ENCODE results near the gene FOXS1. TPM values are rescaled to one million over a fixed set of nuclear protein-coding genes. Genes with fewer than 3 reads are reported as not detected.

The FOXS1 gene
- polyA plus RNA-seq, 1 of the 3 experiments (the other 2 are of a cell fraction): 0.99 TPM

GRCh38 chr20:31858760-31859083 is 13.3 kb upstream of the FOXS1 start:
- TF ChIP-seq FOXM1 (IDR thresholded peaks at IDR 0.05; ENCODE audit: low read depth) (no peak), IRF3 (IDR thresholded peaks at IDR 0.05; ENCODE audit: low read depth, low read length) (no peak), NRF1 (IDR thresholded peaks at IDR 0.05; ENCODE audit: low read depth, low read length) (no peak), GABPA (IDR thresholded peaks at IDR 0.05; ENCODE audit: low read depth) (no peak), CTCF (IDR thresholded peaks at IDR 0.05) (no peak), FOXJ3 (CRISPR knock-in tag; IDR thresholded peaks at IDR 0.05) (no peak), POLR2AphosphoS5 (IDR thresholded peaks at IDR 0.05; ENCODE audit: low read depth, low read length) (no peak), YY1 (IDR thresholded peaks at IDR 0.05; ENCODE audit: low read depth) (no peak), MXI1 (IDR thresholded peaks at IDR 0.05; ENCODE audit: low read depth, low read length) (no peak), USF1 (IDR thresholded peaks at IDR 0.05; ENCODE audit: borderline replicate concordance, low read depth) (no peak), MEF2A (IDR thresholded peaks at IDR 0.05; ENCODE audit: borderline replicate concordance, low read depth) (no peak), PBX3 (IDR thresholded peaks at IDR 0.05) (no peak), ZBTB33 (IDR thresholded peaks at IDR 0.05; ENCODE audit: borderline replicate concordance, low read depth) (no peak), FOSL2 (IDR thresholded peaks at IDR 0.05; ENCODE audit: borderline replicate concordance, low read depth) (no peak), CHD2 (IDR thresholded peaks at IDR 0.05; ENCODE audit: low read length, partially characterized antibody) (no peak), TEAD4 (IDR thresholded peaks at IDR 0.05; ENCODE audit: borderline replicate concordance, insufficient read depth) (no peak), USF2 (IDR thresholded peaks at IDR 0.05; ENCODE audit: borderline replicate concordance, low read depth, low read length) (no peak), EP300 (IDR thresholded peaks at IDR 0.05; ENCODE audit: borderline replicate concordance in 1 of 2, low read depth in 1 of 2, low read length in 1 of 2) (no peak)
- Histone ChIP-seq H3K27ac (ENCODE audit: low read depth in 2 of 2, low read length in 1 of 2) (no peak overlapping the region), H3K4me1 (ENCODE audit: control insufficient read depth in 1 of 2, insufficient read depth in 2 of 2, low read depth in 1 of 2, low read length in 1 of 2) (peaks cover 0 to 21% of the 10 kb centered on the region in 2 experiments; a peak in 2 of 4 replicates), H3K9me3 (no peaks in the 10 kb centered on the region), H3K9ac (no peak overlapping the region), H3K79me2 (ENCODE audit: insufficient read depth) (no peaks in the 10 kb centered on the region), H3K4me3 (ENCODE audit: low read depth in 2 of 2, low read length in 1 of 2) (no peak overlapping the region), H2AFZ (ENCODE audit: low read depth) (no peak overlapping the region), H3K4me2 (no peak overlapping the region), H4K20me1 (ENCODE audit: insufficient read depth) (no peaks in the 10 kb centered on the region), H3K9me2 (no peaks in the 10 kb centered on the region), H3K36me3 (replicated peaks in 1 of 2; ENCODE audit: control insufficient read depth in 1 of 2, insufficient read depth in 2 of 2, low read length in 1 of 2) (no peaks in the 10 kb centered on the region), H3K27me3 (ENCODE audit: insufficient read depth) (peaks cover 11% of the 10 kb centered on the region; the same call in 1 of the 2 replicates), H3F3A (replicated peaks; ENCODE audit: insufficient read depth) (no peaks in the 10 kb centered on the region)
- POLR2A ChIA-PET: no interaction called here
- no peak for DNase-seq
- WGBS (ENCODE audit: low lambda C conversion rate): 47% methylated on average over 3 of the region's 3 CpGs
- CTCF ChIA-PET: interaction anchor here (0.8 to 4.9 kb wide), 5 partner anchors 12 to 769 kb away, joined by 3 to 18 read pairs (median 11); partner anchors contain the start of gene PDRG1
